PFSK-1 (cell line): Measurements from ENCODE around the gene FAH.

Experiments
- FOXP2 ChIP-seq: optimal IDR thresholded peaks from 2 replicates; pipeline ENCODE3; 2011; ENCODE audit warnings: borderline replicate concordance, control low read depth, inconsistent platforms; ENCODE audit not compliant: insufficient read depth; ENCODE audit errors: extremely low read length, extremely low read depth
- POLR2AphosphoS5 ChIP-seq: IDR thresholded peaks from 2 replicates; pipeline ENCODE4 v1.6.1; 2012; ENCODE audit warnings: low read depth, mild to moderate bottlenecking, control low read depth, low read length, moderate library complexity
- REST ChIP-seq, 2 experiments: IDR thresholded peaks; 2 replicates each; pipeline versions ENCODE4 v1.6.1 to v1.8.0; 2011 to 2012; ENCODE audit warnings: low read depth in 2 of 2, low read length in 2 of 2, control low read depth in 1 of 2, inconsistent platforms in 1 of 2, mild to moderate bottlenecking in 1 of 2, moderate library complexity in 1 of 2; ENCODE audit not compliant: insufficient read depth in 1 of 2
- SIN3A ChIP-seq: IDR thresholded peaks from 2 replicates; pipeline ENCODE4 v1.6.1; 2012; ENCODE audit warnings: mild to moderate bottlenecking, low read length, moderate library complexity, borderline replicate concordance; ENCODE audit not compliant: insufficient read depth
- TAF1 ChIP-seq: IDR thresholded peaks from 2 replicates; pipeline ENCODE4 v1.6.1; 2012; ENCODE audit warnings: low read length, control low read depth, borderline replicate concordance; ENCODE audit not compliant: insufficient read depth

Gene FAH

GRCh38 chr15:80180986-80181385, 28.2 kb downstream of the FAH start:
- TF ChIP-seq TAF1 (no peak), POLR2AphosphoS5 (no peak), REST (IDR thresholded peaks at IDR 0.05; ENCODE audit: insufficient read depth in 1 of 2, low read depth in 2 of 2, low read length in 2 of 2) (no peak), SIN3A (no peak), FOXP2 (no peak)

DNA sequence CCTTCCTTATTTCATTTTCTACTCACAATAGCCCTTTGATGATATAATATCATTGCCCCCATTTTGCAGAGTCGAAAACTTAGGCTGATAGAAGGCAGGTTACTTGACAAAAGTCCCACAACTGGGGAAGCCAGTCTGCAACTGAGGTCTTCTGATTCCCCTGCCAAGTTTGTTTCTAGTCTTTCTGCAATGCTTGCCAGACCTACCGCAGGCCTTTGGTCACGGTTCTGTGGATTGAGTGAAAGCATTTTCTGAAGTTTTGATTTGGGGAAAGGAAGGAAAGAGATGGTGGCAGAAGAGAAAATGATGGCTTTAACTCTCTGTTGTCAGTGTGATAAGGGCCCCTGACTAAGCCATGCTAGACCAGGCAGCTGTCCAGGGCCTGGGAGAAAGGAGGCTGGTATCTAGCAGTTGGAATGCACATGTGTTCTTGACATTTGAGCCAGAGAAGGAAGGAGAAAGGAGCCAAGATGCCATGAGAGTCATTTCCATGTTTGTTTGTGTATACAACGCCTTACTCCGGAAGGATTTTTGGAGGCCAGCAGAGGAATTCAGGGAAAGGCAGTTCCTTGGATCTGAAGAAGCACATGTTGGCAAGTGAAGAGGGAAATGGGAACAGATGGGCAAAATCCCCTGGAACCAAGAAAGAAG, 29.9 kb downstream of the FAH start:
- TF ChIP-seq FOXP2 (no peak), REST (IDR thresholded peaks at IDR 0.05; ENCODE audit: insufficient read depth in 1 of 2, low read depth in 2 of 2, low read length in 2 of 2) (no peak), TAF1 (no peak), SIN3A (no peak), POLR2AphosphoS5 (no peak)

- no peak for TF ChIP-seq SIN3A
- no peak for TF ChIP-seq POLR2AphosphoS5
- no peak for TF ChIP-seq FOXP2
These were observed 30.5 kb downstream of the FAH start for GRCh38 chr15:80183306-80183705.

DNA sequence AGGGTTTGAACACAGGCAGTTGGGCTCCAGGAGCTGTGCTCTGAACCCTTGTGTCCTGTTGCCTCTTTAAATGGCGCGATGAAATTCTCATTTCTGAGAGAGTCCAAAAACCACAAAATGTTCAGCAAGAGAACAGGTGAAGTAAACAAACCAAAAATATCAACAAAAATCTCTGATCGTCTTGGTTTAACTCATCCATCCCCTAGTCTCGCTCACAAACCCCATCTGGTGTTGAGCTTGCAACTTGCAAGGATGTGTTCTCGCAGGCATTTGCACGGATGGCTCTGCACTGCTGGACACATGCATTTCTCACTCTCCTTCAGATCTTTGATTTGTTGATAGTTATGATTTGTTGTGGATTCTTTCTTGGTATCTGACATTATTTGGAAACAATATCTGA, 31.1 kb downstream of the FAH start:
- TF ChIP-seq REST (IDR thresholded peaks at IDR 0.05; ENCODE audit: insufficient read depth in 1 of 2, low read depth in 2 of 2, low read length in 2 of 2) = no peak
- TF ChIP-seq SIN3A = no peak
- no peak for TF ChIP-seq TAF1
- no peak for TF ChIP-seq FOXP2
- no peak for TF ChIP-seq POLR2AphosphoS5

DNA sequence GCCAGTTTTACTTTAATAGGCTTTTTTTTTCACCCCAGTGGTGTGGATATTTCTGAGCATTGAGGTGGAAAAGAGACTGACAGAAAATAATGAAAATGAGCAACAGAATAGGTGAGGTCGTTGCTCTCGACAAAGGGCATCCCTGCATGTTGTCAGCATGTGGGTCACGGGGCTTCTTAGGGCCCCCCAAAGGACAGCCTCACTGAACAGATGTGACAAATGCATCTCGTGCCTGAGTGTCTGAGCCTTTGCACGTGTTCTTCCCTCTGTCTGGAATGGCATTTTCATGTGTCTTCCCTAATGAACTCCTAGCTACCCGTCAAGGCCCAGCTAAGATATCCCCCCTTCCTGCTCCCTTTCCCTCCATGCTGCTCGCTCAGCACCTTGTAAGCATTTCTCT, 31.8 kb downstream of the FAH start:
- TF ChIP-seq FOXP2 (no peak), POLR2AphosphoS5 (no peak), REST (IDR thresholded peaks at IDR 0.05; ENCODE audit: insufficient read depth in 1 of 2, low read depth in 2 of 2, low read length in 2 of 2) (no peak), SIN3A (no peak), TAF1 (no peak)
